Epithelial cell of proximal tubule (primary cell): ENCODE results near the gene SMOC1. TPM values are rescaled to one million over a fixed set of nuclear protein-coding genes. Genes with fewer than 3 reads are reported as not detected.

Experiments used
- DNase-seq: peaks from one replicate; pipeline ENCODE4 v3.0.0-alpha.2; 2011; ENCODE audit warnings: low read depth
- H3K4me3 ChIP-seq: 2 replicates; pipeline ENCODE4 v1.5.1; 2011; ENCODE audit warnings: low read depth, mild to moderate bottlenecking, low read length
- total RNA-seq: library from RNA; depleted of rRNA; stranded (reverse); fragments of >200 nt; gene quantifications from 2 replicates; pipeline ENCODE4 v1.2.3, GENCODE V29; 2015
- TF ChIP-seq, protein P1 (sequence below): conservative IDR thresholded peaks from 2 replicates; pipeline ENCODE4 v1.5.1; 2012; ENCODE audit warnings: low read depth, mild to moderate bottlenecking, low read length

SMOC1 gene
- total RNA-seq, 1 donor from 2014 or later: 7.4 TPM

DNA sequence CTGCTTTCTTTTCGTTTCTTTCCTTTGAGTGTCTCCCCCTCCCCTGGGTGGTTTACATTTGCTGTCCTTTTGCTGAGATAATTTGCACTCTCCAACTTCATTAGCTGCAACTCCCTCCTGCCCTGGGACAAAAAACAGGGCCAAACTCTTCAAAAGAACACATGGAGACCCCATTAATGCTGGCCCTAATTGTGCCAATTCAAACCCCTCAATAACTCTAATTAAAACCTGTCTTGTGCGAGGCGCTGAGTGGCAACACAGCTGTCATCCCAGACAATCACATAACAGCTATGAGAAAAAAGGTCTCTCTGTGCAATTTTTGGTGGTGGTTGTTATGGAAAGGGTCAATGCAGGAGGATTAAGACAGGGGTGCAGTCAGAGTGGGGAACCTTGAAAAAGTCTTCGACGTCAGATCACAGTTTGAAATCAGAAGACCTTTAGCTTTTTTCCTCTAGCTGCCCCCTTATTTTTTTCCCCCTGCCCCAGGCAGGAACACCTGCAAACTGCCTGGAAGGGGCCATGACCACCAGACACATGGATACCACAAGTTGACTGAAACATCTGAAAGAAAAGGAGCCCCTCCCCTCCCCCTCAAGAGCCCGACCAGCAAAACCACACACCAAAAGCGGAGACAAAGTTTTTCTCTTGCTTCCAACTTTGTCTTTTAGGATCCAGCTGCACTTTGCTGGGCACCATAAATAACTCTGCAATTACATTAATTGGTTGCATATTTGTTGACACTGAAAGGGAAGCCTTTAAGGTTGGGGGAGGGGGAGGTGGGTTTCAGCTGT lies 26.5 kb upstream of the SMOC1 start:
- DNase-seq: no peak
- no peak overlapping the region for H3K4me3 ChIP-seq
- TF ChIP-seq, protein P1, sequence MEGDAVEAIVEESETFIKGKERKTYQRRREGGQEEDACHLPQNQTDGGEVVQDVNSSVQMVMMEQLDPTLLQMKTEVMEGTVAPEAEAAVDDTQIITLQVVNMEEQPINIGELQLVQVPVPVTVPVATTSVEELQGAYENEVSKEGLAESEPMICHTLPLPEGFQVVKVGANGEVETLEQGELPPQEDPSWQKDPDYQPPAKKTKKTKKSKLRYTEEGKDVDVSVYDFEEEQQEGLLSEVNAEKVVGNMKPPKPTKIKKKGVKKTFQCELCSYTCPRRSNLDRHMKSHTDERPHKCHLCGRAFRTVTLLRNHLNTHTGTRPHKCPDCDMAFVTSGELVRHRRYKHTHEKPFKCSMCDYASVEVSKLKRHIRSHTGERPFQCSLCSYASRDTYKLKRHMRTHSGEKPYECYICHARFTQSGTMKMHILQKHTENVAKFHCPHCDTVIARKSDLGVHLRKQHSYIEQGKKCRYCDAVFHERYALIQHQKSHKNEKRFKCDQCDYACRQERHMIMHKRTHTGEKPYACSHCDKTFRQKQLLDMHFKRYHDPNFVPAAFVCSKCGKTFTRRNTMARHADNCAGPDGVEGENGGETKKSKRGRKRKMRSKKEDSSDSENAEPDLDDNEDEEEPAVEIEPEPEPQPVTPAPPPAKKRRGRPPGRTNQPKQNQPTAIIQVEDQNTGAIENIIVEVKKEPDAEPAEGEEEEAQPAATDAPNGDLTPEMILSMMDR: no peak

DNA sequence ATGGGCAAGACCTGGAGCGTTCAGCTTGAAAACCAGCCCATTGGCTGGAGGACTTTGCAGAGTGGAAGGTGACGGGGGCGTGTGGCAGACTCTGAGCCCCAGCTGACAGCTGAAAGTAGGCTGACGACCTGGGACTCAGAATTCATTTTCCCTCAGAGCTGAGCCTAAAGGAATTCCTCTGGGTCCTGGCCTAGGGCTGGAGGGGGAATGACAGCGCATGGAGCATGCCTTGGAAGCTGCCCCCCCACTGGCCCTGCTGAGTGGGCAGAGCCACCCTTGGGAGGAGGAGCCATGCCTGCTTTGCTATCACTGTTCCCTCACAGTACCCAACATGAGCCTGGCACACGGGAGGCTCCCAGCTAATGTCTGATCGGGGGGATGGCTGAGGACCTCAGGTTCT lies 25.4 kb upstream of the SMOC1 start:
- no peak for DNase-seq
- no peak overlapping the region for H3K4me3 ChIP-seq
- TF ChIP-seq, protein P1: no peak

DNA sequence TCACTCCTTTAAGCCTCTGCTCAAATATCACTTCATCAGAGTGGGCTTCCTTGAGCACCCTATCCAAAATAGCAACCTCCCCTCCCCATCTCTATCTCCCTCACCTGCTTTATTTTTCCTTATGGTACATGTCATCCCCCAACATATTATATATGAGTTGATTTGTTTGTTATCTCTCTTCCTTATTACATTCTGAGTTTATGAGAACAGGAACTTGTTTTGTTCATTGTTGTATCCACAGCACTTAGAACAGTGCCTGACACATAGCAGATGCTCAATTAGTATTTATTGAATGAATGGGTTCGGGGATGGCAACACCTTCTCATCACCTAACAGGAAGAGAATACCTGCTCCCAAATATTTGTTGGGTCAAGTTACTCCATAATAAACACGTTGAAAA lies 24.6 kb upstream of the SMOC1 start:
- H3K4me3 ChIP-seq: no peak overlapping the region
- DNase-seq: no peak
- TF ChIP-seq, protein P1: no peak

DNA sequence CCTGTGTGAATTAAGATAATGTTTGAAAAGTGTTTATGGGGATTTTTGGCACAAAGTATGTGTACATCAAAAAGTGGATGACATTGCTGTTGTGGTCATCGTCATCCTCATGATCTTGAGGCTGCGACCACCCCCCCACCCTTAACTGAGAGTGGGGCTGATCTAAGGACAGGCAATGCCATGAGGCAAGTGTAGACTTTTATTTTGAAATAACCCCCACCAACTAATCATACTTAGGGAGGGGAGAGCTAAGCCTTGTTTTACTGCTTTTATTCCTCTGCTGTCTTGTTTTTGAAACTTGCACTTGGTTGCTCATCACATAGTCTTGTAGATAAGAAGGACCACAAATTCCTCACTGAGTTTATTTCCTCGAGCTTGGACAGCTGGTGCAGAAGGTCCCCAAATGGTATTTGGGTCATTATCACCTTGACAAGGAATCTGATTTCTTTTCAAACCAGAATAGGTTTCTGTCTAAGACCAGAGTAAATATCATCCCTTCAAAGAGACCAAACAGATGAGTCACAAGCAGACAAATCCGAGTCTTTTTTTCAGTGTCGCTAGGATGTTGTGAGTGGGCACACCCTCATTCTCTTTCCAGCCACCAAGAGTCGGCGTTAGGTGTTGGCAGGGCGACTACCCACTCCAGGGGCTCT lies 23.9 kb upstream of the SMOC1 start:
- no peak overlapping the region for H3K4me3 ChIP-seq
- TF ChIP-seq, protein P1: no peak
- no peak for DNase-seq

DNA sequence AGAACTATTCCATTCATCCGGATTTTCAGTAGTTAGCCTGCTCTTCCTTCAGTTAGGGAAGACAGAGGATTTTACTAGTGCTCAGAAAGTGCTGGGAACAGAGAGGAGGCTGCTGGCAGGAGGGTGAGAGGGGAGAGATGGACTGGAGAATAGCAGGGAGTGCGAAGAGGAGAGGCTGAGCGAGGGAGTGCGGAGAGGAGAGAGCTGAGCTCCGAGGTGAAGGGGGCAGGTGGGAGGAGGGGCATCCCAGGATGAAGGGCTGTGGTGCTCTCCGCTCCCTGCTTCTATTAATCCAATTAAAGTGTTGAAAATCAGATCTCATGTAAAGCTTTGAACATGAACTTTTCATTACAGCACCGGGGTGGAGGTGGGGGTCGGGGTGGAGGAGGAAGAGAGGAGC lies 20.4 kb upstream of the SMOC1 start:
- no peak overlapping the region for H3K4me3 ChIP-seq
- TF ChIP-seq, protein P1: no peak
- no peak for DNase-seq

DNA sequence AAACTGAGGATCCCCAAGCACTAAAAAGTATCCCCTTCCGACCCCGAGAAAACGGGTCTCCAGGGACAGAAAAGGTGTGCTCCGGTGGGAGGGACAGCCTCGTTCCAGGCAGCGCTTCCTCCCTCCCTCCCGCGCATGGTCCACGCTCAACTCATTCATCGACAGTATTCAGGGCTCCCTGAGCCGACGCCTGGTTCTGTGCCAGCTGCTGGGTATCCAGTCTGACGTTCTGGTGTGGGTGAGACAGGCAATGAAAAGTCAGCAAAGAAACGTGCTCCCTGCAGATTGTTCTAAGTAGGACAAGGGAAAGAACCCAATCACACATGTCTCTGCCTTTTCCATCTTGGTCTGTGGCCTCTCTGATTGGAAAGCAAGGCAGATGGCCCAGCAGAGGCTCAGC lies 19.6 kb upstream of the SMOC1 start:
- no peak for DNase-seq
- TF ChIP-seq, protein P1: no peak
- no peak overlapping the region for H3K4me3 ChIP-seq
